K562 (cell line): ENCODE measurements around the gene OR11L1. TPM values are rescaled to one million over a fixed set of nuclear protein-coding genes. Genes with fewer than 3 reads are reported as not detected.

ENCODE experiments used
- DPF2 ChIP-seq: fragments of 450-650 bp; IDR thresholded peaks from 2 replicates; pipeline ENCODE4 v1.6.1; 2016
- EP400 ChIP-seq: fragments of 450-650 bp; IDR thresholded peaks from 2 replicates; pipeline ENCODE4 v1.6.1; 2017; ENCODE audit warnings: antibody characterized with exemption, mild to moderate bottlenecking, moderate library complexity
- MYC ChIP-seq, 2 experiments: fragments of 250-450 bp in 1 of 2; sonication (Bioruptor Pico) in 1 of 2; IDR thresholded peaks; 2 replicates each; pipeline versions ENCODE4 v1.5.1 to v1.6.1; 2012 to 2021; ENCODE audit warnings: low read depth in 2 of 2, borderline replicate concordance in 1 of 2, improper control_type of control experiment in 1 of 2, low read length in 1 of 2, mild to moderate bottlenecking in 1 of 2, moderate library complexity in 1 of 2
- NUFIP1 ChIP-seq: fragments of 450-650 bp; IDR thresholded peaks from 2 replicates; pipeline ENCODE4 v1.6.1; 2018; ENCODE audit not compliant: partially characterized antibody
- SIN3A ChIP-seq, 2 experiments: fragments of 150-350 bp in 1 of 2; IDR thresholded peaks; 2 replicates each; pipeline ENCODE4 v1.6.1; 2011 to 2016; ENCODE audit warnings: borderline replicate concordance in 2 of 2, low read depth in 2 of 2, low read length in 2 of 2, mild to moderate bottlenecking in 2 of 2, moderate library complexity in 2 of 2; ENCODE audit not compliant: control insufficient read depth in 1 of 2
- SMARCE1 ChIP-seq: fragments of 450-650 bp; IDR thresholded peaks from 2 replicates; pipeline ENCODE4 v1.7.1; 2016; ENCODE audit warnings: mild to moderate bottlenecking
- SRSF9 ChIP-seq: fragments of 200-400 bp; formaldehyde crosslinking; IDR thresholded peaks from 2 replicates; pipeline ENCODE4 v1.6.1; 2017; ENCODE audit warnings: low read depth, low read length, borderline replicate concordance
- ZFP30 ChIP-seq: fragments of 250-450 bp; sonication (Bioruptor Pico); IDR thresholded peaks from 2 replicates; pipeline ENCODE4 v1.8.0; 2022; ENCODE audit warnings: moderate library complexity, mild to moderate bottlenecking, inconsistent platforms, borderline replicate concordance
- ZNF184 ChIP-seq: sonication (generic); formaldehyde crosslinking; IDR thresholded peaks from 2 replicates; pipeline ENCODE4 v1.5.0; 2020; ENCODE audit warnings: missing genetic modification reagents
- ZNF408 ChIP-seq: fragments of 250-450 bp; sonication (Bioruptor Pico); IDR thresholded peaks from 2 replicates; pipeline ENCODE4 v1.4.0; 2020; ENCODE audit warnings: low read depth, mild to moderate bottlenecking, moderate library complexity
- polyA plus RNA-seq, 8 experiments: library from polyadenylated mRNA; depleted of rRNA in 4 of 8; stranded (reverse) in 5 of 8; unstranded in 3 of 8; fragments of >200 nt; fragmentation: Nextera tagmentation in 2 of 8; fragmentation: Illumina TruSeq in 1 of 8; extraction: Ambion mirVana in 2 of 8; extraction: Trizol in 1 of 8; gene quantifications; 2 replicates each; pipeline versions ENCODE4 v1.2.1 to v1.2.3, GENCODE V29; 2011 to 2014; ENCODE audit warnings: inconsistent platforms in 1 of 8, missing spikeins in 1 of 8
- total RNA-seq, 7 experiments: library from RNA; depleted of rRNA in 6 of 7; stranded (reverse); fragments of >200 nt in 6 of 7; fragmentation: Illumina TruSeq in 2 of 7; extraction: Trizol in 2 of 7; gene quantifications; 2 replicates each; pipeline versions ENCODE4 v1.2.1 to v1.2.3, GENCODE V29; 2011 to 2021; ENCODE audit warnings: low replicate concordance in 1 of 7
- TF ChIP-seq, protein P1 (sequence below): sonication (generic); formaldehyde crosslinking; IDR thresholded peaks from 2 replicates; pipeline ENCODE4 v1.8.0; 2023; ENCODE audit warnings: mild to moderate bottlenecking, missing genetic modification reagents
- TF ChIP-seq, protein P2 (sequence below), 2 experiments: fragments of 450-650 bp in 1 of 2; sonication (generic) in 1 of 2; formaldehyde crosslinking in 1 of 2; IDR thresholded peaks; 2 replicates each; pipeline versions ENCODE4 v1.7.1 to v1.9.0; 2016 to 2022; ENCODE audit warnings: inconsistent platforms in 1 of 2, mild to moderate bottlenecking in 1 of 2, missing genetic modification reagents in 1 of 2

Gene OR11L1
- total and polyA plus RNA-seq, 9 of the 15 experiments (the other 6 are each of a cell fraction or from before 2014, with no cell fraction given): not detected

DNA sequence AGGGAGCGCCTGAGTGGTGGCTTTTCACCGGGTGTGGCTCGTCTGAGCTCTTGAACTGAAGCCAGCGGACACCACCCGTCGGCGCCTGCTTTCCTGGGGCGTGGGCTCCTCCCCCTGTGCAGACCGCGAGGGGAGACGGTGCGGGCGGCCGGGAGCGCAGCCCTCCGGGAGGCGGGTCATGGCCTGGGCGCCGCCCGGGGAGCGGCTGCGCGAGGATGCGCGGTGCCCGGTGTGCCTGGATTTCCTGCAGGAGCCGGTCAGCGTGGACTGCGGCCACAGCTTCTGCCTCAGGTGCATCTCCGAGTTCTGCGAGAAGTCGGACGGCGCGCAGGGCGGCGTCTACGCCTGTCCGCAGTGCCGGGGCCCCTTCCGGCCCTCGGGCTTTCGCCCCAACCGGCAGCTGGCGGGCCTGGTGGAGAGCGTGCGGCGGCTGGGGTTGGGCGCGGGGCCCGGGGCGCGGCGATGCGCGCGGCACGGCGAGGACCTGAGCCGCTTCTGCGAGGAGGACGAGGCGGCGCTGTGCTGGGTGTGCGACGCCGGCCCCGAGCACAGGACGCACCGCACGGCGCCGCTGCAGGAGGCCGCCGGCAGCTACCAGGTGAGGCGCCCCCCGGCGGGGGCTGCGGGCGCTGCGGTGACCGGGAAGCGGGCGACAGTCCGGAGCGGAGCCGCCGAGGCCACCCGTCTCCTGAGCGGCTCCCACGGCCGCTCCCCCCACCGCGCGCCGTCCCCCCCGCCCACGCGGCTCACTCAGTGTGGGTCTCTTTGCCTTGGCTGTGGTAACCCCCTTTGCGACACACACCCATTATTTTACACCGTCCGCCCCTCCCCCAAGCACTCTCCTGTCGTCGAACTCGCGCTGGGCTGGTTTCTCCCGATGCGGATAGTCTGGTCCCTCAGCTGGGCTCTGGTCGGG, 15.6 kb upstream of the OR11L1 start, which contains the start of gene TRIM58 (continued):
- TF ChIP-seq, protein P1, sequence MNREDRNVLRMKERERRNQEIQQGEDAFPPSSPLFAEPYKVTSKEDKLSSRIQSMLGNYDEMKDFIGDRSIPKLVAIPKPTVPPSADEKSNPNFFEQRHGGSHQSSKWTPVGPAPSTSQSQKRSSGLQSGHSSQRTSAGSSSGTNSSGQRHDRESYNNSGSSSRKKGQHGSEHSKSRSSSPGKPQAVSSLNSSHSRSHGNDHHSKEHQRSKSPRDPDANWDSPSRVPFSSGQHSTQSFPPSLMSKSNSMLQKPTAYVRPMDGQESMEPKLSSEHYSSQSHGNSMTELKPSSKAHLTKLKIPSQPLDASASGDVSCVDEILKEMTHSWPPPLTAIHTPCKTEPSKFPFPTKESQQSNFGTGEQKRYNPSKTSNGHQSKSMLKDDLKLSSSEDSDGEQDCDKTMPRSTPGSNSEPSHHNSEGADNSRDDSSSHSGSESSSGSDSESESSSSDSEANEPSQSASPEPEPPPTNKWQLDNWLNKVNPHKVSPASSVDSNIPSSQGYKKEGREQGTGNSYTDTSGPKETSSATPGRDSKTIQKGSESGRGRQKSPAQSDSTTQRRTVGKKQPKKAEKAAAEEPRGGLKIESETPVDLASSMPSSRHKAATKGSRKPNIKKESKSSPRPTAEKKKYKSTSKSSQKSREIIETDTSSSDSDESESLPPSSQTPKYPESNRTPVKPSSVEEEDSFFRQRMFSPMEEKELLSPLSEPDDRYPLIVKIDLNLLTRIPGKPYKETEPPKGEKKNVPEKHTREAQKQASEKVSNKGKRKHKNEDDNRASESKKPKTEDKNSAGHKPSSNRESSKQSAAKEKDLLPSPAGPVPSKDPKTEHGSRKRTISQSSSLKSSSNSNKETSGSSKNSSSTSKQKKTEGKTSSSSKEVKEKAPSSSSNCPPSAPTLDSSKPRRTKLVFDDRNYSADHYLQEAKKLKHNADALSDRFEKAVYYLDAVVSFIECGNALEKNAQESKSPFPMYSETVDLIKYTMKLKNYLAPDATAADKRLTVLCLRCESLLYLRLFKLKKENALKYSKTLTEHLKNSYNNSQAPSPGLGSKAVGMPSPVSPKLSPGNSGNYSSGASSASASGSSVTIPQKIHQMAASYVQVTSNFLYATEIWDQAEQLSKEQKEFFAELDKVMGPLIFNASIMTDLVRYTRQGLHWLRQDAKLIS (CRISPR knock-in tag): peak; percentile 64; the same call in 1 of the 2 replicates
- TF ChIP-seq SRSF9: no peak
- TF ChIP-seq ZNF184 (CRISPR knock-in tag): no peak
- 0 out of 2 replicates have a peak, but pooled peaks have one; percentile 46 for TF ChIP-seq EP400
- no peak for TF ChIP-seq ZNF408
- no peak for TF ChIP-seq ZFP30
- no peak for TF ChIP-seq DPF2
- TF ChIP-seq SIN3A (IDR thresholded peaks at IDR 0.05; ENCODE audit: borderline replicate concordance in 2 of 2, control insufficient read depth in 1 of 2, low read depth in 2 of 2, low read length in 2 of 2): peak in 1 of 2 experiments; percentile 32; a peak in 1 of 4 replicates
- TF ChIP-seq SMARCE1: no peak
- no peak for TF ChIP-seq NUFIP1
- TF ChIP-seq MYC (IDR thresholded peaks at IDR 0.05; ENCODE audit: low read depth, low read length): peak; percentile 21
- no peak for TF ChIP-seq MYC (CRISPR knock-in tag; IDR thresholded peaks at IDR 0.05; ENCODE audit: borderline replicate concordance, low read depth)
- TF ChIP-seq, protein P2, sequence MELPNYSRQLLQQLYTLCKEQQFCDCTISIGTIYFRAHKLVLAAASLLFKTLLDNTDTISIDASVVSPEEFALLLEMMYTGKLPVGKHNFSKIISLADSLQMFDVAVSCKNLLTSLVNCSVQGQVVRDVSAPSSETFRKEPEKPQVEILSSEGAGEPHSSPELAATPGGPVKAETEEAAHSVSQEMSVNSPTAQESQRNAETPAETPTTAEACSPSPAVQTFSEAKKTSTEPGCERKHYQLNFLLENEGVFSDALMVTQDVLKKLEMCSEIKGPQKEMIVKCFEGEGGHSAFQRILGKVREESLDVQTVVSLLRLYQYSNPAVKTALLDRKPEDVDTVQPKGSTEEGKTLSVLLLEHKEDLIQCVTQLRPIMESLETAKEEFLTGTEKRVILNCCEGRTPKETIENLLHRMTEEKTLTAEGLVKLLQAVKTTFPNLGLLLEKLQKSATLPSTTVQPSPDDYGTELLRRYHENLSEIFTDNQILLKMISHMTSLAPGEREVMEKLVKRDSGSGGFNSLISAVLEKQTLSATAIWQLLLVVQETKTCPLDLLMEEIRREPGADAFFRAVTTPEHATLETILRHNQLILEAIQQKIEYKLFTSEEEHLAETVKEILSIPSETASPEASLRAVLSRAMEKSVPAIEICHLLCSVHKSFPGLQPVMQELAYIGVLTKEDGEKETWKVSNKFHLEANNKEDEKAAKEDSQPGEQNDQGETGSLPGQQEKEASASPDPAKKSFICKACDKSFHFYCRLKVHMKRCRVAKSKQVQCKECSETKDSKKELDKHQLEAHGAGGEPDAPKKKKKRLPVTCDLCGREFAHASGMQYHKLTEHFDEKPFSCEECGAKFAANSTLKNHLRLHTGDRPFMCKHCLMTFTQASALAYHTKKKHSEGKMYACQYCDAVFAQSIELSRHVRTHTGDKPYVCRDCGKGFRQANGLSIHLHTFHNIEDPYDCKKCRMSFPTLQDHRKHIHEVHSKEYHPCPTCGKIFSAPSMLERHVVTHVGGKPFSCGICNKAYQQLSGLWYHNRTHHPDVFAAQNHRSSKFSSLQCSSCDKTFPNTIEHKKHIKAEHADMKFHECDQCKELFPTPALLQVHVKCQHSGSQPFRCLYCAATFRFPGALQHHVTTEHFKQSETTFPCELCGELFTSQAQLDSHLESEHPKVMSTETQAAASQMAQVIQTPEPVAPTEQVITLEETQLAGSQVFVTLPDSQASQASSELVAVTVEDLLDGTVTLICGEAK (IDR thresholded peaks at IDR 0.05): no peak
- TF ChIP-seq, protein P2 (CRISPR knock-in tag; IDR thresholded peaks at IDR 0.05): no peak
